ENCODE results near the gene KIF23. TPM values are rescaled to one million over a fixed set of nuclear protein-coding genes. Genes with fewer than 3 reads are reported as not detected.

KIF23 gene
- polyA plus RNA-seq, 1 of the 3 experiments (the other 2 are of a cell fraction), result 25.8 TPM

DNA sequence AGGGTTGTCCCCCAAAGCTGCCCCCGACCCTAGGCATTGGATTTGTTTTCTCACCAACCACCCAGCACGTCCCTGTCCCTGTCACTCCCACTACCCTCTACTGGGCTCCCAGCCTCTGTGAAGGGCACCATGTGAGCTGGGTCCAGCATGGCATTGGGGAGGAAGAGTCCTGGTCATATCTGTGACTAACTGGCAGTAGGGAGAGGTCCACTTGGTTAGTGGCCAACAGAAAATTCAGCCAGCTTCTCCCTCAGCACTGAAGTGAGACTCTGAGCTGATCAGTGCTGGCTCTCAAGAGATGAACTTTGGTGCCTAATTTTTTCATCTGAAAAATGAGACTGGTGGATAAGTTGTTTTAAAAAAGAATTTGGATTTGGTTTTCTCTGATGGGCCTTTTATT is 11.3 kb upstream of the KIF23 start:
- H3K36me3 ChIP-seq (replicated peaks in 1 of 2; ENCODE audit: control insufficient read depth in 1 of 2, insufficient read depth in 2 of 2, low read length in 1 of 2), result no peaks in the 10 kb centered on the region
- H3K27ac ChIP-seq (ENCODE audit: low read depth in 2 of 2, low read length in 1 of 2), result peak overlapping the region; percentile 61 to 82; a peak in 2 of 4 replicates
- no peaks in the 10 kb centered on the region for H4K20me1 ChIP-seq (ENCODE audit: insufficient read depth)
- H3K9me3 ChIP-seq, result no peaks in the 10 kb centered on the region
- DNase-seq, result no peak
- POLR2A ChIA-PET, result no interaction called here
- no peak overlapping the region for H3K9ac ChIP-seq
- H3K27me3 ChIP-seq (ENCODE audit: insufficient read depth), result no peaks in the 10 kb centered on the region
- no peak overlapping the region for H3K4me3 ChIP-seq (ENCODE audit: low read depth in 2 of 2, low read length in 1 of 2)
- CTCF ChIA-PET, result interaction anchor here (1.1 to 5.7 kb wide), 4 partner anchors 8 to 344 kb away, joined by 4 to 58 read pairs (median 4); no protein-coding TSS in a partner anchor
- H3K79me2 ChIP-seq (ENCODE audit: insufficient read depth), result peaks cover 43% of the 10 kb centered on the region
- WGBS (ENCODE audit: low lambda C conversion rate), result 91% methylated on average over 2 of the region's 2 CpGs
- no peaks in the 10 kb centered on the region for H3K9me2 ChIP-seq
- peak overlapping the region; percentile 32; the same call in 1 of the 2 replicates for H3K4me2 ChIP-seq
- H3F3A ChIP-seq (replicated peaks; ENCODE audit: insufficient read depth), result peaks cover 24% of the 10 kb centered on the region
- H2AFZ ChIP-seq (ENCODE audit: low read depth), result no peak overlapping the region
- TF ChIP-seq CHD2 (IDR thresholded peaks at IDR 0.05; ENCODE audit: low read length, partially characterized antibody) (no peak), RXRA (IDR thresholded peaks at IDR 0.05; ENCODE audit: borderline replicate concordance, low read depth) (no peak)
- H3K4me1 ChIP-seq (ENCODE audit: control insufficient read depth in 1 of 2, insufficient read depth in 2 of 2, low read depth in 1 of 2, low read length in 1 of 2), result peaks cover 10 to 14% of the 10 kb centered on the region in 2 experiments

DNA sequence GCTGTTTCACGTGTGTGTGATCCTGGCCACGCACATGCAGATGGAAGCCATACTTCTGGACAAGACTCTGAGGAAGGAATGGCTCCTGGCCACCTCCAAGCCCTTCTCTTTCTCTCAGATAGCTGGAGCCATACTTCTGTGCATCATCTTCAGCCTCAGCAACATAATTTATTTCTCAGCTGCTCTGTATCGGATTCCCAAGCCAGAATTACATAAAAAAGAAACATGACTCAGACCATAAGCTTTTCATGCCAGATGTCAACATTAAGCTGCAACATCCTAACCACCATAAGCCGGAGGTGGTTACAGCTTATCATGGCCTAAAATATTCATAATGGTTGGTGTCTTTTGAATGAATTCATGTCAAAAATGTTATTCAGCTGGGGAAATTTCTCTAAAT is 10.6 kb upstream of the KIF23 start:
- Histone ChIP-seq H3K9ac (no peak overlapping the region), H3K4me3 (ENCODE audit: low read depth in 2 of 2, low read length in 1 of 2) (no peak overlapping the region), H3K9me3 (no peaks in the 10 kb centered on the region), H2AFZ (ENCODE audit: low read depth) (no peak overlapping the region), H3K27ac (ENCODE audit: low read depth in 2 of 2, low read length in 1 of 2) (peak overlapping the region; percentile 64 to 82; a peak in 3 of 4 replicates), H3K9me2 (no peaks in the 10 kb centered on the region), H4K20me1 (ENCODE audit: insufficient read depth) (no peaks in the 10 kb centered on the region), H3K4me1 (ENCODE audit: control insufficient read depth in 1 of 2, insufficient read depth in 2 of 2, low read depth in 1 of 2, low read length in 1 of 2) (peaks cover 8 to 14% of the 10 kb centered on the region in 2 experiments), H3K27me3 (ENCODE audit: insufficient read depth) (no peaks in the 10 kb centered on the region), H3K36me3 (replicated peaks in 1 of 2; ENCODE audit: control insufficient read depth in 1 of 2, insufficient read depth in 2 of 2, low read length in 1 of 2) (no peaks in the 10 kb centered on the region), H3F3A (replicated peaks; ENCODE audit: insufficient read depth) (peaks cover 24% of the 10 kb centered on the region), H3K4me2 (peak overlapping the region; percentile 54), H3K79me2 (ENCODE audit: insufficient read depth) (peaks cover 49% of the 10 kb centered on the region)
- POLR2A ChIA-PET, result no interaction called here
- CTCF ChIA-PET, result interaction anchor here (0.7 to 5.7 kb wide), 5 partner anchors 9 to 851 kb away, joined by 3 to 58 read pairs (median 4); no protein-coding TSS in a partner anchor
- 38% methylated on average over 4 of the region's 4 CpGs for WGBS (ENCODE audit: low lambda C conversion rate)
- DNase-seq, result no peak
- no peak for TF ChIP-seq MXI1 (IDR thresholded peaks at IDR 0.05; ENCODE audit: low read depth, low read length)
- TF ChIP-seq NFIC (IDR thresholded peaks at IDR 0.05; ENCODE audit: borderline replicate concordance), result peak; percentile 77
- TF ChIP-seq RCOR1 (IDR thresholded peaks at IDR 0.05; ENCODE audit: low read length), result no peak
- TF ChIP-seq RXRA (IDR thresholded peaks at IDR 0.05; ENCODE audit: borderline replicate concordance, low read depth), result peak; percentile 64; the same call in 1 of the 2 replicates
- TF ChIP-seq, protein P1, sequence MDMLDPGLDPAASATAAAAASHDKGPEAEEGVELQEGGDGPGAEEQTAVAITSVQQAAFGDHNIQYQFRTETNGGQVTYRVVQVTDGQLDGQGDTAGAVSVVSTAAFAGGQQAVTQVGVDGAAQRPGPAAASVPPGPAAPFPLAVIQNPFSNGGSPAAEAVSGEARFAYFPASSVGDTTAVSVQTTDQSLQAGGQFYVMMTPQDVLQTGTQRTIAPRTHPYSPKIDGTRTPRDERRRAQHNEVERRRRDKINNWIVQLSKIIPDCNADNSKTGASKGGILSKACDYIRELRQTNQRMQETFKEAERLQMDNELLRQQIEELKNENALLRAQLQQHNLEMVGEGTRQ (IDR thresholded peaks at IDR 0.05; ENCODE audit: borderline replicate concordance, low read depth, low read length), result no peak
- TF ChIP-seq FOXJ3 (CRISPR knock-in tag; IDR thresholded peaks at IDR 0.05), result no peak
- TF ChIP-seq, protein P2, sequence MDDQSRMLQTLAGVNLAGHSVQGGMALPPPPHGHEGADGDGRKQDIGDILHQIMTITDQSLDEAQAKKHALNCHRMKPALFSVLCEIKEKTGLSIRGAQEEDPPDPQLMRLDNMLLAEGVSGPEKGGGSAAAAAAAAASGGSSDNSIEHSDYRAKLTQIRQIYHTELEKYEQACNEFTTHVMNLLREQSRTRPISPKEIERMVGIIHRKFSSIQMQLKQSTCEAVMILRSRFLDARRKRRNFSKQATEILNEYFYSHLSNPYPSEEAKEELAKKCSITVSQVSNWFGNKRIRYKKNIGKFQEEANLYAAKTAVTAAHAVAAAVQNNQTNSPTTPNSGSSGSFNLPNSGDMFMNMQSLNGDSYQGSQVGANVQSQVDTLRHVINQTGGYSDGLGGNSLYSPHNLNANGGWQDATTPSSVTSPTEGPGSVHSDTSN (IDR thresholded peaks at IDR 0.05), result peak; percentile 91
- no peak for TF ChIP-seq RFX5 (IDR thresholded peaks at IDR 0.05; ENCODE audit: low read length)
- TF ChIP-seq FOXM1 (IDR thresholded peaks at IDR 0.05; ENCODE audit: low read depth), result no peak
- TF ChIP-seq CHD2 (IDR thresholded peaks at IDR 0.05; ENCODE audit: low read length, partially characterized antibody), result no peak
- TF ChIP-seq, protein P3, sequence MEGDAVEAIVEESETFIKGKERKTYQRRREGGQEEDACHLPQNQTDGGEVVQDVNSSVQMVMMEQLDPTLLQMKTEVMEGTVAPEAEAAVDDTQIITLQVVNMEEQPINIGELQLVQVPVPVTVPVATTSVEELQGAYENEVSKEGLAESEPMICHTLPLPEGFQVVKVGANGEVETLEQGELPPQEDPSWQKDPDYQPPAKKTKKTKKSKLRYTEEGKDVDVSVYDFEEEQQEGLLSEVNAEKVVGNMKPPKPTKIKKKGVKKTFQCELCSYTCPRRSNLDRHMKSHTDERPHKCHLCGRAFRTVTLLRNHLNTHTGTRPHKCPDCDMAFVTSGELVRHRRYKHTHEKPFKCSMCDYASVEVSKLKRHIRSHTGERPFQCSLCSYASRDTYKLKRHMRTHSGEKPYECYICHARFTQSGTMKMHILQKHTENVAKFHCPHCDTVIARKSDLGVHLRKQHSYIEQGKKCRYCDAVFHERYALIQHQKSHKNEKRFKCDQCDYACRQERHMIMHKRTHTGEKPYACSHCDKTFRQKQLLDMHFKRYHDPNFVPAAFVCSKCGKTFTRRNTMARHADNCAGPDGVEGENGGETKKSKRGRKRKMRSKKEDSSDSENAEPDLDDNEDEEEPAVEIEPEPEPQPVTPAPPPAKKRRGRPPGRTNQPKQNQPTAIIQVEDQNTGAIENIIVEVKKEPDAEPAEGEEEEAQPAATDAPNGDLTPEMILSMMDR (IDR thresholded peaks at IDR 0.05), result no peak
- TF ChIP-seq EZH2phosphoT487 (IDR thresholded peaks at IDR 0.05; ENCODE audit: borderline replicate concordance, low read depth), result no peak
- peak; percentile 61; the same call in 1 of the 2 replicates for TF ChIP-seq YY1 (IDR thresholded peaks at IDR 0.05; ENCODE audit: low read depth)
- no peak for TF ChIP-seq RAD21 (IDR thresholded peaks at IDR 0.05; ENCODE audit: low read length)
- peak in 1 of 2 experiments; percentile 85; a peak in 1 of 4 replicates for TF ChIP-seq EP300 (IDR thresholded peaks at IDR 0.05; ENCODE audit: borderline replicate concordance in 1 of 2, low read depth in 1 of 2, low read length in 1 of 2)
- TF ChIP-seq JUND (IDR thresholded peaks at IDR 0.05), result peak; percentile 92
- TF ChIP-seq REST (IDR thresholded peaks at IDR 0.05; ENCODE audit: low read depth, low read length), result no peak
